ENCODE measurements around the gene IL1B. TPM values are rescaled to one million over a fixed set of nuclear protein-coding genes. Genes with fewer than 3 reads are reported as not detected.
"Not testable (repeated sequence)": the region's sequence is repeated elsewhere in the genome, so short reads cannot be mapped to it uniquely, and the experiment has no call there.

IL1B gene
- total and polyA plus RNA-seq, 7 donors, result 0.55 to 32.4 (median 4.9) TPM; not detected in 1

DNA sequence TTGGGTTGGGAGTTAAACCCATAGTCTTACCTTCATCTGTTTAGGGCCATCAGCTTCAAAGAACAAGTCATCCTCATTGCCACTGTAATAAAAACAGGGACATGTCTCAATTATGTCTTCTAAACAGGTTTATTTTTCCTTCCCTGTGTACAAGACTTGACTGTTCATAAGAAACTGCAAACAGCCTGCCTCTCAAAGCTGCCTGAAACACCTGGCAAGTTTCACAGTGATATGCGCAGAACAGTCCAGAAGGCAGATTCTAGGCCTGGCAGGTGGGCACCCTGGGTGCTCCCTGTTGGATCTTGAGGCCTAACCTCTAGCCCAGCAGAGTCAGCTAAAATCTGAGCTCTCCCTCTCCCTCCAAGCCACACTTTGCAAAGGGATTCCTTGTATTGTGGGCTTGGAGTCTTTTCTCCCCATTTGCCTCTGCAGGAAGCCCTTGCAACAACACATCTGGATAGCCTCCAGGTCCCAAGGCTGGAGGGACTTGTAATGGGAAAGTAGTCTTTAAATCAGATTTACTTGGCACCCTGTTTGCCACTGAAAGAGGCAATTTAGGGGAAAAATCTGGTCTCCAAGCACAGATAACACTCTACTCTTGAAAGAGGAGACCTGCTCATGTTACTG lies 930 bp downstream of the IL1B start:
- H3K27ac ChIP-seq, result no peak overlapping the region
- H3K4me3 ChIP-seq, result no peak overlapping the region
- no peaks in the 10 kb centered on the region for H3K9me3 ChIP-seq
- 75 to 80% methylated on average over 1 of the region's 1 CpG for WGBS, 2 donors
- no peaks in the 10 kb centered on the region for H3K27me3 ChIP-seq
- intact Hi-C loops (cut with DNase I), result no loop called here
- no peak for DNase-seq
- TF ChIP-seq EP300 (IDR thresholded peaks at IDR 0.05), result no peak
- TF ChIP-seq, protein P1, sequence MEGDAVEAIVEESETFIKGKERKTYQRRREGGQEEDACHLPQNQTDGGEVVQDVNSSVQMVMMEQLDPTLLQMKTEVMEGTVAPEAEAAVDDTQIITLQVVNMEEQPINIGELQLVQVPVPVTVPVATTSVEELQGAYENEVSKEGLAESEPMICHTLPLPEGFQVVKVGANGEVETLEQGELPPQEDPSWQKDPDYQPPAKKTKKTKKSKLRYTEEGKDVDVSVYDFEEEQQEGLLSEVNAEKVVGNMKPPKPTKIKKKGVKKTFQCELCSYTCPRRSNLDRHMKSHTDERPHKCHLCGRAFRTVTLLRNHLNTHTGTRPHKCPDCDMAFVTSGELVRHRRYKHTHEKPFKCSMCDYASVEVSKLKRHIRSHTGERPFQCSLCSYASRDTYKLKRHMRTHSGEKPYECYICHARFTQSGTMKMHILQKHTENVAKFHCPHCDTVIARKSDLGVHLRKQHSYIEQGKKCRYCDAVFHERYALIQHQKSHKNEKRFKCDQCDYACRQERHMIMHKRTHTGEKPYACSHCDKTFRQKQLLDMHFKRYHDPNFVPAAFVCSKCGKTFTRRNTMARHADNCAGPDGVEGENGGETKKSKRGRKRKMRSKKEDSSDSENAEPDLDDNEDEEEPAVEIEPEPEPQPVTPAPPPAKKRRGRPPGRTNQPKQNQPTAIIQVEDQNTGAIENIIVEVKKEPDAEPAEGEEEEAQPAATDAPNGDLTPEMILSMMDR (IDR thresholded peaks at IDR 0.05), result no peak
- no peak for TF ChIP-seq POLR2A (IDR thresholded peaks at IDR 0.05)
- no peak for TF ChIP-seq POLR2AphosphoS5 (IDR thresholded peaks at IDR 0.05)
- no peaks in the 10 kb centered on the region for H3K36me3 ChIP-seq
- no peaks in the 10 kb centered on the region for H3K4me1 ChIP-seq

DNA sequence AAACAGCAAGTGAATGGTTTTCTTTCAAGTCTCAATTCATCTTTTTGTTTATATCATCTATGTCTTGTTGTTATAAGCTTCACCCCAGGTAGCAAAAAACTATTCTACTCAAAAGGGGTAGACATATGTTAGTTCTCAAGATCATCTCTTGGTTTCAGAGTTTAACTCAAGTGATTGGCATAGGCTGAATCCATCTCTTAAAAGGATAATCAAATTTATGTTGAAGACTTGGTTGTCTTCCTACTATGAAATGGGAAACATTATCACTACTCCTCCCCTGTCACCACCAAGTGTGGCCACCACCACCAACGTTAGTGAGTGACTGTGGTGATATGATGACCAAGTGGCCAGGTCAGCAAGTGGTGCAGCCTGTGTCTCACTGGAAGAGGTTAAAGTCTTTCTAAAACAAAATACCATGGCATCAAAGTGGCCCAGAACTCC lies 1.5 kb downstream of the IL1B start:
- TF ChIP-seq POLR2A (IDR thresholded peaks at IDR 0.05) (no peak), EP300 (IDR thresholded peaks at IDR 0.05) (no peak)
- Histone ChIP-seq H3K27me3 (no peaks in the 10 kb centered on the region), H3K4me1 (no peaks in the 10 kb centered on the region), H3K9me3 (no peaks in the 10 kb centered on the region), H3K4me3 (no peak overlapping the region), H3K36me3 (no peaks in the 10 kb centered on the region), H3K27ac (no peak overlapping the region)
- no peak for DNase-seq
- WGBS, 2 donors, result 69 to 85% methylated on average over 1 of the region's 1 CpG
- intact Hi-C loops (cut with DNase I), result no loop called here

DNA sequence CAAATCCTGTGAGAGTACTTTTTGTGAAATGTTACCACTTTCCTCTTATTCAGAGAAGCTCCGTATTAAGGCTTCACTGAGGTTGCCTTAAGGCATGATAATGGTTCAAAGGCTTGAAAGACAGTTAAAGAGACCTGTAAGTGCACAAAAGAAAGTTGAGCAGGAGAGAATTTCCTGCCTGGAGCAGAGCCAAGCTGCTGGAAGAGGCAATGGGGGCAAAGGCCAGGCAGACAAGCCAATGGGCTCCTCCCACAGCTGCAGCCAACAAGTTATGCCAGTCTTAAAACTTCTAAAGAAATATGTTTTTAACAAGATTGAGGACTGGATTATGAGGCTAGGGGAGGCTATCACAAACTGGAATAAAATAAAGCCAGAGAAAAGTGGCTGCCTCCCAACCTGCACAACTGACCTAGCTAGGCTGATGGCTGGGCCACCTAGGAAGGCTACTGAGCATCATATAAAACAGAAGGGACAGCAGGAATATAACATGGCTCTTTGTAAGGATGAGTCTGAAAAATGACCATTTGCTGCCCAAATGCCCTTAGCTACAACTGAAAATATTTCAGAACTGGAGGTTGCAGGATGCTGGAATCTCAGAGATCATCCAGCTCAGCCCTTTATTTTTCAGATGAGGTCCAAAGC lies 2.1 kb downstream of the IL1B start:
- 15 to 50% methylated on average over 1 of the region's 1 CpG for WGBS, 2 donors
- intact Hi-C loops (cut with DNase I), result no loop called here
- no peak overlapping the region for H3K4me3 ChIP-seq
- H3K36me3 ChIP-seq, result no peaks in the 10 kb centered on the region
- H3K4me1 ChIP-seq, result no peaks in the 10 kb centered on the region
- TF ChIP-seq, protein P1 (IDR thresholded peaks at IDR 0.05), result no peak
- TF ChIP-seq EP300 (IDR thresholded peaks at IDR 0.05) (no peak), POLR2AphosphoS5 (IDR thresholded peaks at IDR 0.05) (no peak), POLR2A (IDR thresholded peaks at IDR 0.05) (no peak)
- H3K9me3 ChIP-seq, result no peaks in the 10 kb centered on the region
- DNase-seq, result no peak
- H3K27ac ChIP-seq, result no peak overlapping the region
- no peaks in the 10 kb centered on the region for H3K27me3 ChIP-seq

DNA sequence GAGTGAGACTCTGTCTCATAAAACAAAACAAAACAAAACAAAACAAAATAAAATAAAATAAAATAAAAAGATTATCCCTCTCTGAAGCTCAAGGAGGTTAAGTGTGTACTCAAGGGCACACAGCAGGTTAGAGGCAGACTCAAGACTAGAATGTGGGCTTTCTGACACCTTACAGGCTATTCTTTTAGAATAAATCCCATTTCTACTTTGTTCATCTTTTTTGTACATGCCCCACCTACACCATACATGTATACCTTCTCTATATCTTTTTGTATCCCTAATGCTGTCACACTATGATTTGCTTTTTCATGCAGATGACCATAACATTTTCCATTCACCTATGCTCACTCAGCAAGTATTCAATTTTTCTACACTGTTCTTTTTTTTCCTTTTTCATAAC lies 2.6 kb downstream of the IL1B start:
- H3K4me3 ChIP-seq, result no peak overlapping the region
- no peaks in the 10 kb centered on the region for H3K27me3 ChIP-seq
- intact Hi-C loops (cut with DNase I), result no loop called here
- H3K27ac ChIP-seq, result no peak overlapping the region
- H3K36me3 ChIP-seq, result no peaks in the 10 kb centered on the region
- H3K4me1 ChIP-seq, result no peaks in the 10 kb centered on the region
- no peak for DNase-seq
- TF ChIP-seq, protein P1 (IDR thresholded peaks at IDR 0.05), result no peak
- TF ChIP-seq POLR2A (IDR thresholded peaks at IDR 0.05) (no peak), EP300 (IDR thresholded peaks at IDR 0.05) (no peak), POLR2AphosphoS5 (IDR thresholded peaks at IDR 0.05) (no peak)
- no peaks in the 10 kb centered on the region for H3K9me3 ChIP-seq

DNA sequence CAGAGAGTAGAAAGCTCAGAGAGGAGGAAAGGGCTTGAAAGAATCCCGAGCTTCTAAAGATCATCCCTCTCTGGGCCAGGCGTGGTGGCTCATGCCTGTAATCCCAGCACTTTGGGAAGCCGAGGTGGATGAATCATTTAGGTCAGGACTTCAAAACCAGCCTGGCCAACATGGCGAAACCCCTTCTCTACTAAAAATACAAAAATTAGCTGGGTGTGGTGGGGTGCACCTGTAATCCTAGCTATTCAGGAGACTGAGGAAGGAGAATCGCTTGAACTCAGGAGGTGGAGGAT lies 3.0 kb downstream of the IL1B start:
- intact Hi-C loops (cut with DNase I); H3K36me3 ChIP-seq; H3K4me3 ChIP-seq; H3K27me3 ChIP-seq; H3K27ac ChIP-seq; H3K4me1 ChIP-seq; H3K9me3 ChIP-seq; DNase-seq: not testable (repeated sequence)
- 92% methylated on average over 5 of the region's 5 CpGs for WGBS, 2 donors
